COLO829 (cell line): ENCODE results near the gene GPRC5C.
"Not testable (repeated sequence)": the region's sequence is repeated elsewhere in the genome, so short reads cannot be mapped to it uniquely, and the experiment has no call there.

ENCODE experiments used
- DNase-seq: peaks from one replicate; pipeline ENCODE4 v3.0.0; 2012; ENCODE audit warnings: low spot score

Gene GPRC5C

DNA sequence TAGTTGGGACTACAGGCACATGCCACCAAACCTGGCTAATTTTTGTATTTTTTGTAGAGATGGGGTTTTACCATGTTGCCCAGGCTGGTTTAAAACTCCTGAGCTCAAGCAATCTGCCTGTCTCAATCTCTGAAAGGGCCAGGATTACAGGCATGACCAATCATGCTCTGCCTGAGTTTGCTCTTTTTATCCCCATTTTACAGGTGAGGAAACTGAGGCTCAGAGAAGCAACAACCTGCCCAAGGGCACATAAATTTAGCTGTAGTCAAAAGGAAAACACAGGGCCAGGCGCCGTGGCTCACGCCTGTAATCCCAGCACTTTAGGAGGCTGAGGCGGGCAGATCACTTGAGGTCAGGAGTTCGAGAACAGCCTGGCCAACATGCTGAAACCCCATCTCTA lies 26.6 kb upstream of the GPRC5C start:
- DNase-seq, result not testable (repeated sequence)

- DNase-seq, result no peak
These were observed 24.5 kb upstream of the GPRC5C start for GRCh38 chr17:74407384-74407783.

- no peak for DNase-seq
These were observed 23.6 kb upstream of the GPRC5C start for GRCh38 chr17:74408262-74408661.

DNA sequence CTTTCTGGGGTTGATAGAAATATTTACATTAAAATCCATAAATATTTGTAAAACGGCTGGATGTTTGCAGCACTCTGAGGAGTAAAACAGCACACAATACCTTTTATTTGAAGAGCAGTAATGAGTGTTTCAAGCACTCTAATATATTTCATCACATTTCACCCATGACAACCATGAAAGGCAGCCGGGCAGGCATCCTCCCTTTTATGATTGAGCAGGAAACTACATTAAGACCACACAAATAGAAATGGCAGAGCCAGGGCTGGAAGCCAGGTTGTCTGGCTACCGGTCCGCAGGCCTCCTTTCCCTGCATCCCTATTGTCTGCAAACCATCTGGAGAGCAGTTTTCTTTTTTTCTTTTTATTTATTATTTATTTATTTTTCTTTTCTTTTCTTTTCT lies 23.1 kb upstream of the GPRC5C start:
- DNase-seq, result no peak

- no peak for DNase-seq
These were observed 21.9 kb upstream of the GPRC5C start for GRCh38 chr17:74410001-74410443.

DNA sequence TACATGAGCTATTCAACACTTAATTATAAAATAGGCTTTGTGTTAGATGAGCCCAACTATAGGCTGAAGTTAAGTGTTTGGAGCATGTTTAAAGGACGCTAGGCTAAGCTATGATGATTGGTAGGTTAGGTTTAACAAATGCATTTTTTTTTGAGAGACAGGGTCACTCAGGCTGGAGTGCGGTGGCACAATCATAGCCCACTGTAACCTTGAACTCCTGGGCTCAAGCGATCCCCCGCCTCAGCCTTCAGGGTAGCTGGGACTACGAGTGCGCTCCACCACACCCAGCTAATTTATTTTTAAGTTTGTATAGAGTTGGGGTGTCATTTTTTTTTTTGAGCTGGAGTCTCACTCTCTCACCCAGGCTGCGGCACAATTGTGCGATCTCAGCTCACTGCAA lies 19.3 kb upstream of the GPRC5C start:
- DNase-seq, result no peak

DNA sequence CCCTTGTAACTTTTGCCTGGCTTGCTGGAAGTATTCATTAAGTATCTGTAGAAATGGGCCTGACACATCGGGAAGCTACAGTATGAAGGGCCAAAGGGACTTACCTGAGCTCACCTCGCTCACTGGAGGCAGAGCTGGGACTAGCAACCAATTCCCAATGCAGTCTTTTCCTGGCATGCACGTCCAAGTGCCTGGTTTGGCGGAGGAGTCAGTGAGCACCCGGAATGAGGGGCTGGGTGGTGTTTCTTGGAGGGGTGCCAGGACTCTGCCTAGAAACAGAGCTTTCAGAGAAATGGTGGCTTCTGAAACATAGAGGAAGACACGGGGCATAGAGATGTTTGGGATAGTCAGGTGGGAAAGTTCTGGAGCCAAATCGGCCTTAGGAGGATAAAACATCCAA lies 18.4 kb upstream of the GPRC5C start:
- no peak for DNase-seq

GRCh38 chr17:74414510-74414909 lies 17.4 kb upstream of the GPRC5C start:
- DNase-seq, result no peak

- no peak for DNase-seq
These were observed 16.1 kb upstream of the GPRC5C start for GRCh38 chr17:74415608-74416396.

- DNase-seq, result no peak
These were observed 14.5 kb upstream of the GPRC5C start for GRCh38 chr17:74417178-74418045.

DNA sequence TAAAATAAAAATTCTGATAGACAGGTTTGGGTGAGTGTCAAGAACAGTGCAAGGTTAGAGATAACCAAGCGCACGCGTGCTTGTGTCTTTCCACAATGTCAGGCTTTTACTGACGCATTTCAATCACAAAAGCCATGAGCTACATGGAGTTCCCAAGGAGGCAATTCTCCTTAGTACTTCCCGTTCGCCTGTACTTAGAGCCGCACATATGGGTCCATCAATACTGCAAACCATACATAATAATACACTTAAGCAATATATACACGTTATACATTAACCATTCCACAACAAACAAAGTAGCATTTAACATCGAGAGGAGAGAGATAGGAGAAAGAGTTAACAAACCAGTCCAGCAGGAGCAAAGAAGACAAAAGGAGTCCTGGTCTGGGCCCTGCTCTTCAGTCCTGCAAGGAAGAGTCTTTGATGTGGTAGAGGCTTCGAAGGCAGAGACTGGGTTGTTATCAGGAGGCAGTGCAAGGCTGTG lies 11.9 kb upstream of the GPRC5C start:
- DNase-seq, result no peak

GRCh38 chr17:74424117-74424516 lies 7.8 kb upstream of the GPRC5C start:
- no peak for DNase-seq

DNA sequence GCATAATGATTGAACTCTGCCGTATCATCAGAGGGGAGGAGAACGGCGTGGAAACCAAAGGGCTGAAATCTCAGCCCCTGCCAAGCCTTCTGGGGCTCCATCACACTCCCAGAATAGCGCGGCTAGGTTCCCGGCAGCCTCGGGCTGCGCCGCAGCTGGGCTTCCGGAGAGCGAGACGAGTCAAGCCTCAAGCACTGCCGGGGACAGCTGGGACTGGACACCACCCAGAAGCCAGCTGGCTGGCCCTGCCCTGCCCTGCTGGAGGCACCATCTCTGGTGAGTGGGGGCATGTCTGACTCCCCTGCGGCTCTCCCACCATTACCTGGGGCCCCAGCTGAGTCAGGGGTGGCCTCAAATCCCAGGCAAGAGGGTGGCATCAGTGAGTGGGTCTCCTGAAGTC lies 7.2 kb upstream of the GPRC5C start:
- DNase-seq, result no peak

GRCh38 chr17:74426551-74427047 lies 5.3 kb upstream of the GPRC5C start:
- DNase-seq, result peak; percentile 38

- DNase-seq, result no peak
These were observed 4.7 kb upstream of the GPRC5C start for GRCh38 chr17:74427048-74427762.

GRCh38 chr17:74427763-74428153 lies 4.1 kb upstream of the GPRC5C start:
- no peak for DNase-seq

- no peak for DNase-seq
These were observed 2.1 kb upstream of the GPRC5C start for GRCh38 chr17:74429604-74430384.

- DNase-seq, result no peak
These were observed 1.5 kb upstream of the GPRC5C start for GRCh38 chr17:74430385-74430705.

GRCh38 chr17:74430706-74431567 lies 951 bp upstream of the GPRC5C start:
- no peak for DNase-seq

DNA sequence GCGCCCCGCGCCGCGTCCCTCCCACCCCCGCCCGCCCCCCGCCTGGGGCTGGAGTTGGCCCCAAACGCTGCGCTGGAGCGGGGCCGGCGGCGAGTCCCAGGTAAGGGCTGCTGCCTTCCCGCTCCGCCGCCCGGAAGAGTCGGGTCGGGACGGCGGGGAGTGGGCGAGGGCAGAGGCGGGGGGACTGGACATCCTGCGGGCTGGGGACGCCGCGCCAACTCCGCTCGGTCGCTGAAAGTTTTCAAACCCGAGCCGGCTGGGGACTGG lies 469 bp downstream of the GPRC5C start:
- no peak for DNase-seq
